GM18508 (cell line): ENCODE measurements around the gene PDGFRB.

Experiments
- ATAC-seq: cut with Tn5 transposase; IDR thresholded peaks from one replicate; pipeline ENCODE4 v1.9.1; 2021; ENCODE audit warnings: moderate number of reproducible peaks; ENCODE audit not compliant: insufficient read depth, unreplicated experiment

Gene PDGFRB

GRCh38 chr5:150166037-150166649 is 10.5 kb upstream of the PDGFRB start:
- no peak for ATAC-seq

GRCh38 chr5:150164211-150164980 is 8.8 kb upstream of the PDGFRB start:
- no peak for ATAC-seq

- no peak for ATAC-seq
Observed at GRCh38 chr5:150163547-150164059, 8.0 kb upstream of the PDGFRB start.

GRCh38 chr5:150163035-150163434 is 7.4 kb upstream of the PDGFRB start:
- ATAC-seq, result no peak

- no peak for ATAC-seq
Observed at GRCh38 chr5:150162142-150162513, 6.5 kb upstream of the PDGFRB start.

GRCh38 chr5:150161242-150162141 is 5.8 kb upstream of the PDGFRB start:
- ATAC-seq, result no peak

- no peak for ATAC-seq
Observed at GRCh38 chr5:150160448-150161081, 4.9 kb upstream of the PDGFRB start.

GRCh38 chr5:150159741-150160179 is 4.1 kb upstream of the PDGFRB start:
- no peak for ATAC-seq

- ATAC-seq, result no peak
Observed at GRCh38 chr5:150159031-150159430, 3.4 kb upstream of the PDGFRB start.

- no peak for ATAC-seq
Observed at GRCh38 chr5:150158170-150158949, 2.7 kb upstream of the PDGFRB start.

- ATAC-seq, result no peak
Observed at GRCh38 chr5:150157168-150157567, 1.5 kb upstream of the PDGFRB start.

GRCh38 chr5:150156540-150156939 is 895 bp upstream of the PDGFRB start:
- ATAC-seq, result no peak

- no peak for ATAC-seq
Observed at GRCh38 chr5:150156027-150156368, 353 bp upstream of the PDGFRB start.

- no peak for ATAC-seq
Observed at GRCh38 chr5:150154618-150155128, 972 bp downstream of the PDGFRB start.

- no peak for ATAC-seq
Observed at GRCh38 chr5:150153957-150154617, 1.6 kb downstream of the PDGFRB start.

- ATAC-seq, result no peak
Observed at GRCh38 chr5:150153483-150153882, 2.2 kb downstream of the PDGFRB start.

- no peak for ATAC-seq
Observed at GRCh38 chr5:150152636-150153462, 2.8 kb downstream of the PDGFRB start.

- no peak for ATAC-seq
Observed at GRCh38 chr5:150149618-150150017, 6.0 kb downstream of the PDGFRB start.
